BJ (cell line): ENCODE data around the gene NFATC1. TPM values are rescaled to one million over a fixed set of nuclear protein-coding genes. Genes with fewer than 3 reads are reported as not detected.

ENCODE experiments used
- CTCF ChIA-PET: fragments of 350-600 bp; formaldehyde crosslinking; extraction: SDS; loops from one replicate; lab custom pipeline; 2021; ENCODE audit warnings: antibody characterized with exemption, inconsistent platforms; lab: Yijun Ruan, JAX
- POLR2A ChIA-PET: fragments of 300-600 bp; sonication (Branson Sonifier 250); formaldehyde crosslinking; extraction: SDS; loops from one replicate; lab custom pipeline; 2021; ENCODE audit warnings: antibody characterized with exemption; lab: Charles Lee
- DNase-seq: peaks from one replicate; pipeline ENCODE4 v3.0.0-alpha.2; 2011; ENCODE audit warnings: low read depth
- H3K27me3 ChIP-seq: 2 replicates; pipeline ENCODE4 v1.6.0; 2011; ENCODE audit warnings: low read length; ENCODE audit not compliant: control insufficient read depth, insufficient read depth
- H3K36me3 ChIP-seq: 2 replicates; pipeline ENCODE4 v1.5.1; 2011; ENCODE audit warnings: low read length; ENCODE audit not compliant: control insufficient read depth, insufficient read depth
- H3K4me3 ChIP-seq: 2 replicates; pipeline ENCODE4 v1.5.1; 2011; ENCODE audit warnings: low read depth, mild to moderate bottlenecking, control low read depth, low read length
- polyA plus RNA-seq: library from polyadenylated mRNA; depleted of rRNA; stranded (reverse); fragments of >200 nt; gene quantifications from 2 replicates; pipeline ENCODE4 v1.2.3, GENCODE V29; 2011
- TF ChIP-seq, protein P1 (sequence below): IDR thresholded peaks from 2 replicates; pipeline ENCODE4 v1.5.1; 2011; ENCODE audit warnings: low read depth, mild to moderate bottlenecking, control low read depth, inconsistent platforms, low read length, moderate library complexity; ENCODE audit not compliant: insufficient read depth

NFATC1 gene
- polyA plus RNA-seq, 1 experiment = 1.2 TPM

GRCh38 chr18:79531386-79531785 is 135.7 kb downstream of the NFATC1 start:
- no peaks in the 10 kb centered on the region for H3K36me3 ChIP-seq
- H3K27me3 ChIP-seq = peaks cover 15% of the 10 kb centered on the region
- TF ChIP-seq, protein P1, sequence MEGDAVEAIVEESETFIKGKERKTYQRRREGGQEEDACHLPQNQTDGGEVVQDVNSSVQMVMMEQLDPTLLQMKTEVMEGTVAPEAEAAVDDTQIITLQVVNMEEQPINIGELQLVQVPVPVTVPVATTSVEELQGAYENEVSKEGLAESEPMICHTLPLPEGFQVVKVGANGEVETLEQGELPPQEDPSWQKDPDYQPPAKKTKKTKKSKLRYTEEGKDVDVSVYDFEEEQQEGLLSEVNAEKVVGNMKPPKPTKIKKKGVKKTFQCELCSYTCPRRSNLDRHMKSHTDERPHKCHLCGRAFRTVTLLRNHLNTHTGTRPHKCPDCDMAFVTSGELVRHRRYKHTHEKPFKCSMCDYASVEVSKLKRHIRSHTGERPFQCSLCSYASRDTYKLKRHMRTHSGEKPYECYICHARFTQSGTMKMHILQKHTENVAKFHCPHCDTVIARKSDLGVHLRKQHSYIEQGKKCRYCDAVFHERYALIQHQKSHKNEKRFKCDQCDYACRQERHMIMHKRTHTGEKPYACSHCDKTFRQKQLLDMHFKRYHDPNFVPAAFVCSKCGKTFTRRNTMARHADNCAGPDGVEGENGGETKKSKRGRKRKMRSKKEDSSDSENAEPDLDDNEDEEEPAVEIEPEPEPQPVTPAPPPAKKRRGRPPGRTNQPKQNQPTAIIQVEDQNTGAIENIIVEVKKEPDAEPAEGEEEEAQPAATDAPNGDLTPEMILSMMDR = no peak
- H3K4me3 ChIP-seq = no peak overlapping the region
- CTCF ChIA-PET = interaction anchor here (0.8 to 9.9 kb wide), 5 partner anchors 107 to 152 kb away, joined by 3 to 190 read pairs (median 6); no protein-coding TSS in a partner anchor
- DNase-seq = no peak
- POLR2A ChIA-PET = no interaction called here

DNA sequence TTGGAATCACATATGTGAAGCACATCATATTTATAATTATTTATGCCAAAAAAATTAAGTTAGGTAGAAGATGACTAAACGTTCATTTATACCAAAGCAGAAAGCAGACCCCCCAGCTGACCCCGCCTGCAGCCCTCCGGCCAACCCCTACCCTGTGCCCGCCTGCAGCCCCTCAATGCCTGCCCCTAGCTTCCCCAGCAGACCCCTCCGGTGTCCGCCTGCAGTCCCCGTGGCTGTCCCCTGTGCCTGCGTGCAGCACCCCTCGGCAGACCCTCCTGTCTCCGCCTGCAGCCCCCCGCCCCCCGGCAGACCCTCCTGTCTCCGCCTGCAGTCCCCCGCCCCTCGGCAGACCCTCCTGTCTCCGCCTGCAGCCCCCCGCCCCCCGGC is 136.2 kb downstream of the NFATC1 start:
- DNase-seq = no peak

DNA sequence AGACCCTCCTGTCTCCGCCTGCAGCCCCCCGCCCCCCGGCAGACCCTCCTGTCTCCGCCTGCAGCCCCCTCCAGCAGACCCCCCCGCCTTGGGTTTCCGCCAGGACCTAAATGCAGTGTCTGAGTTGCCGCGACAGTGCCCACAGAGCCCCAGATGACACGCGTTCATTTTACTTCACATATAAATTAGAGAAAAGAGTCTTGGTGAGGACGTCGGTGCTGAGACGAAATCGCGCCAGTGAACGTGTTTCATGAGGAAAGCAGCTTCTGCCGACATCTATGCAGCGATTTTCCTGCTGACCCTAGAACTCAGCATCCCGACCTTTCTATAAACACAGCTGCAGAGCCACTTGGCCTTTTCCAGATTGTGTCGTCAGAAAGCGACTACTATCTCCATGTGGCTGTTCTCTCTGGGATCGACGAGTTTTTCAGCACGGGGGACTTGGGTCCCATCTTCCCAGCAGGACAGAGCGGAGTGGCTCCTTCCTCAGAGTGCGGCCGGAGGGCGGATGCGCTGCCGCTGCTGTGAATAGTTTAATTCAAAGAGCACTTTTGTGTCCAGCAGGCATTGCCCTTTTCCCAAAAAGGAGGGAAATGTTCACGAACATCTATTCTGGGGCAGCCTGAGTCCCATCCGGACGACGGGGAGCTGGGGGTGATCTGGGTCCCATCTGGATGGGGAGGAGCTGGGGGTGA is 136.7 kb downstream of the NFATC1 start:
- Histone ChIP-seq H3K36me3 (no peaks in the 10 kb centered on the region), H3K4me3 (no peak overlapping the region), H3K27me3 (peaks cover 15% of the 10 kb centered on the region)
- ChIA-PET POLR2A (no interaction called here), CTCF (interaction anchor here (0.5 to 9.9 kb wide), 3 partner anchors 65 to 153 kb away, joined by 3 to 190 read pairs (median 3); no protein-coding TSS in a partner anchor)
- no peak for DNase-seq
- TF ChIP-seq, protein P1 = no peak

More for the DNA sequence above, 136.2 kb downstream of the NFATC1 start:
- ChIA-PET POLR2A (no interaction called here), CTCF (interaction anchor here (1.7 to 9.9 kb wide), 2 partner anchors 142 to 152 kb away, joined by 6 to 190 read pairs; no protein-coding TSS in a partner anchor)
- no peak overlapping the region for H3K4me3 ChIP-seq
- H3K27me3 ChIP-seq = peaks cover 15% of the 10 kb centered on the region
- H3K36me3 ChIP-seq = no peaks in the 10 kb centered on the region
- TF ChIP-seq, protein P1 = no peak

- Histone ChIP-seq H3K4me3 (no peak overlapping the region), H3K27me3 (peaks cover 15% of the 10 kb centered on the region), H3K36me3 (no peaks in the 10 kb centered on the region)
- ChIA-PET POLR2A (no interaction called here), CTCF (interaction anchor here (0.5 to 9.9 kb wide), 3 partner anchors 66 to 154 kb away, joined by 3 to 190 read pairs (median 3); no protein-coding TSS in a partner anchor)
- TF ChIP-seq, protein P1 = no peak
- no peak for DNase-seq
Measured at GRCh38 chr18:79533146-79533545, 137.4 kb downstream of the NFATC1 start.

- DNase-seq = no peak
- TF ChIP-seq, protein P1 = no peak
- CTCF ChIA-PET = interaction anchor here (1.3 to 9.9 kb wide), 2 partner anchors 111 to 154 kb away, joined by 3 to 190 read pairs; no protein-coding TSS in a partner anchor
- Histone ChIP-seq H3K36me3 (no peaks in the 10 kb centered on the region), H3K27me3 (peaks cover 16% of the 10 kb centered on the region), H3K4me3 (no peak overlapping the region)
- POLR2A ChIA-PET = no interaction called here
Measured at GRCh38 chr18:79533591-79533990, 137.9 kb downstream of the NFATC1 start.
